Left ventricle myocardium inferior (tissue), 1 donor: ENCODE results near the gene EEF1A2. TPM values are rescaled to one million over a fixed set of nuclear protein-coding genes. Genes with fewer than 3 reads are reported as not detected.

Experiments used
- DNase-seq: peaks from one replicate; pipeline ENCODE4 v3.0.0-alpha.2; 2020
- H3K27ac ChIP-seq: fragments of 200-600 bp; replicated peaks from 2 replicates; pipeline ENCODE4 v1.8.0; 2021
- H3K27me3 ChIP-seq: fragments of 200-600 bp; 2 replicates; pipeline ENCODE4 v1.8.0; 2021; ENCODE audit warnings: low read depth
- H3K36me3 ChIP-seq: fragments of 200-600 bp; 2 replicates; pipeline ENCODE4 v1.8.0; 2021
- H3K4me1 ChIP-seq: fragments of 200-600 bp; 2 replicates; pipeline ENCODE4 v1.8.0; 2021
- H3K4me3 ChIP-seq: fragments of 200-600 bp; 2 replicates; pipeline ENCODE4 v1.8.0; 2021; ENCODE audit warnings: mild to moderate bottlenecking, moderate library complexity
- H3K9me3 ChIP-seq: fragments of 200-600 bp; replicated peaks from 2 replicates; pipeline ENCODE4 v1.8.0; 2021
- intact Hi-C: fragments of 100-400 bp; cut with micrococcal nuclease; formaldehyde crosslinking; loops from one replicate; pipeline ENCODE4 v1.11.0; 2022
- total RNA-seq: library from RNA; stranded (reverse); fragmentation: NEBNext Ultra II Directional; extraction: Animal tissue kit (Norgen Biotek cat#: 25700); gene quantifications from one replicate; pipeline ENCODE4 v1.2.1, GENCODE V29; 2021
- TF ChIP-seq, protein P1 (sequence below): fragments of 200-600 bp; IDR thresholded peaks from 2 replicates; pipeline ENCODE4 v1.8.0; 2021; ENCODE audit warnings: antibody characterized with exemption, mild to moderate bottlenecking, borderline replicate concordance
- donor health status: DM: no; HTN: yes; CAD: no; lungs with severe emphysema.

The EEF1A2 gene
- total RNA-seq, 1 donor from 2014 or later, result 1,286 TPM

- H3K4me1 ChIP-seq, result peaks cover 11% of the 10 kb centered on the region
- no peak for DNase-seq
- H3K27me3 ChIP-seq, result peaks cover 30% of the 10 kb centered on the region
- H3K9me3 ChIP-seq, result no peaks in the 10 kb centered on the region
- intact Hi-C loops, result no loop called here
- no peaks in the 10 kb centered on the region for H3K36me3 ChIP-seq
- TF ChIP-seq, protein P1, sequence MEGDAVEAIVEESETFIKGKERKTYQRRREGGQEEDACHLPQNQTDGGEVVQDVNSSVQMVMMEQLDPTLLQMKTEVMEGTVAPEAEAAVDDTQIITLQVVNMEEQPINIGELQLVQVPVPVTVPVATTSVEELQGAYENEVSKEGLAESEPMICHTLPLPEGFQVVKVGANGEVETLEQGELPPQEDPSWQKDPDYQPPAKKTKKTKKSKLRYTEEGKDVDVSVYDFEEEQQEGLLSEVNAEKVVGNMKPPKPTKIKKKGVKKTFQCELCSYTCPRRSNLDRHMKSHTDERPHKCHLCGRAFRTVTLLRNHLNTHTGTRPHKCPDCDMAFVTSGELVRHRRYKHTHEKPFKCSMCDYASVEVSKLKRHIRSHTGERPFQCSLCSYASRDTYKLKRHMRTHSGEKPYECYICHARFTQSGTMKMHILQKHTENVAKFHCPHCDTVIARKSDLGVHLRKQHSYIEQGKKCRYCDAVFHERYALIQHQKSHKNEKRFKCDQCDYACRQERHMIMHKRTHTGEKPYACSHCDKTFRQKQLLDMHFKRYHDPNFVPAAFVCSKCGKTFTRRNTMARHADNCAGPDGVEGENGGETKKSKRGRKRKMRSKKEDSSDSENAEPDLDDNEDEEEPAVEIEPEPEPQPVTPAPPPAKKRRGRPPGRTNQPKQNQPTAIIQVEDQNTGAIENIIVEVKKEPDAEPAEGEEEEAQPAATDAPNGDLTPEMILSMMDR, result no peak
- H3K4me3 ChIP-seq, result no peak overlapping the region
- no peak overlapping the region for H3K27ac ChIP-seq
Observed at GRCh38 chr20:63542696-63543095, 43.8 kb upstream of the EEF1A2 start.

- peaks cover 17% of the 10 kb centered on the region for H3K4me1 ChIP-seq
- no peaks in the 10 kb centered on the region for H3K9me3 ChIP-seq
- H3K27ac ChIP-seq, result no peak overlapping the region
- no peak for DNase-seq
- no peak overlapping the region for H3K4me3 ChIP-seq
- intact Hi-C loops, result no loop called here
- H3K27me3 ChIP-seq, result peaks cover 26% of the 10 kb centered on the region
- TF ChIP-seq, protein P1, result no peak
- H3K36me3 ChIP-seq, result no peaks in the 10 kb centered on the region
Observed at GRCh38 chr20:63542031-63542559, 43.2 kb upstream of the EEF1A2 start.

- Histone ChIP-seq H3K36me3 (no peaks in the 10 kb centered on the region), H3K4me1 (peaks cover 20% of the 10 kb centered on the region), H3K27ac (no peak overlapping the region), H3K27me3 (peaks cover 26% of the 10 kb centered on the region), H3K4me3 (no peak overlapping the region), H3K9me3 (no peaks in the 10 kb centered on the region)
- TF ChIP-seq, protein P1, result no peak
- DNase-seq, result no peak
- intact Hi-C loops, result no loop called here
Observed at GRCh38 chr20:63541371-63541770, 42.5 kb upstream of the EEF1A2 start.

GRCh38 chr20:63540417-63541186 is 41.7 kb upstream of the EEF1A2 start:
- TF ChIP-seq, protein P1, result no peak
- Histone ChIP-seq H3K27me3 (peaks cover 21% of the 10 kb centered on the region), H3K4me3 (no peak overlapping the region), H3K4me1 (peaks cover 20% of the 10 kb centered on the region), H3K9me3 (no peaks in the 10 kb centered on the region), H3K27ac (no peak overlapping the region), H3K36me3 (no peaks in the 10 kb centered on the region)
- no peak for DNase-seq
- intact Hi-C loops, result no loop called here

DNA sequence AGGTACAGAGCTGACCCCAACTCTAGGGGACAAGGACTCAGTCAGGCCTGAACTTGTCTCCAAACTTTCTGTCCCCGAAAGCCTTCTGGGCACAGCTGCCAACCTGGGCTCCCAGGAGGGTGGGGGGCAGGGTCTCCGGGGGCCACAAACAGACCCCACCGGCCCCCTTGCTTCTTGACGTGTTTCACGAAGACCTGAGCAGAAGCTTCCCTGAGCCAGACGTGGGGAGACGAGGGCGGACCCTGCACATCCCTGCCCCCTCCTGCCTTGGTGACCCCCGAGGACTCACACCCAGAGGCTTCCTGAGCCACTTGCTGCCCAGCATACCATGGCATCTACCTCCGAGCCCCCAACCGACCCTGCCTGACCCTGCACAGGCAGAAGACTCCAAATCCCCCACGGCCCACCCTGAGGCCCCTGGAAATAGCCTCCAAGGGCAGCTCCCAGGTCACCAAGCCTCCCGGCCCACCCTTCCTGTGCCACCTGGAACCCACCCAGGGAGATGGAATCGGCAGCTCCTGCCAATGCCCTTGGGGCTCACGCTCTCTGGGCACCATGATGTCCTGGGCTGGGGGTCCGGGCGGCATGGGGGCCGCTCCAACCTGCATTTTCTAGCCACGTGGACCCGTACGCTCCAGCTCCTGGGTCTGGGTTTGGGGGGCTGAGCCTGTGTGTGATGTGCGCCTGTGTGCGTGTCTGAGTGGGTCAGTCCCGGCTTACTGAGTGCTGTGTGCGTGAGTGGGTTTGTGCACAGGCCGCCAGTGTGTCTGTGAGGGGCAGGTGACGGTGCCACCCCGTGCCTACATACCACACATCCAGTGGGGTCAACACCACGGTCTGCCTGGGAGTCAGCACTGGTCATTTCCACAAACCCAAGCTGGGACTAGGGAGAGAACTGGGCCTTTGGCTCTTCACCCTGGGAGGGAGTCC is 40.8 kb upstream of the EEF1A2 start:
- DNase-seq, result no peak
- no peak overlapping the region for H3K27ac ChIP-seq
- H3K9me3 ChIP-seq, result no peaks in the 10 kb centered on the region
- intact Hi-C loops, result loop anchor here (5.0 kb wide), 1 partner anchor 433 kb away; no protein-coding TSS in a partner anchor
- H3K36me3 ChIP-seq, result no peaks in the 10 kb centered on the region
- no peak overlapping the region for H3K4me3 ChIP-seq
- peaks cover 22% of the 10 kb centered on the region for H3K27me3 ChIP-seq
- TF ChIP-seq, protein P1, result no peak
- peaks cover 25% of the 10 kb centered on the region for H3K4me1 ChIP-seq
